Keratinocyte (primary cell): Measurements from ENCODE around the gene HMCES. TPM values are rescaled to one million over a fixed set of nuclear protein-coding genes. Genes with fewer than 3 reads are reported as not detected.

Experiments
- DNase-seq: peaks from one replicate; pipeline ENCODE4 v3.0.0-alpha.2; 2011; ENCODE audit warnings: low read depth, missing footprints, low spot score
- FAIRE-seq: peaks from 2 replicates; lab custom pipeline; 2011; peaks lifted over from hg19 to GRCh38; lab: Jason Lieb, UNC
- H2AFZ ChIP-seq: 2 replicates; pipeline ENCODE4 v1.6.0; 2012; ENCODE audit warnings: low read length, control low read depth, inconsistent platforms; ENCODE audit not compliant: control insufficient read depth
- H3K27ac ChIP-seq: 2 replicates; pipeline ENCODE4 v1.5.1; 2011; ENCODE audit warnings: low read length; ENCODE audit not compliant: control insufficient read depth, insufficient read depth
- H3K27me3 ChIP-seq: 3 replicates; pipeline ENCODE4 v1.6.0; 2011; ENCODE audit warnings: low read length; ENCODE audit not compliant: control insufficient read depth, insufficient read depth; ENCODE audit errors: extremely low read depth
- H3K36me3 ChIP-seq, 2 experiments: 2 replicates in 1 of 2; 3 replicates in 1 of 2; pipeline ENCODE4 v1.5.1; 2011; ENCODE audit warnings: low read length in 2 of 2, mild to moderate bottlenecking in 1 of 2; ENCODE audit not compliant: control insufficient read depth in 2 of 2, insufficient read depth in 2 of 2; ENCODE audit errors: extremely low read depth in 1 of 2
- H3K4me1 ChIP-seq: 3 replicates; pipeline ENCODE4 v1.5.1; 2011; ENCODE audit warnings: low read length; ENCODE audit not compliant: control insufficient read depth, insufficient read depth; ENCODE audit errors: extremely low read depth
- H3K4me2 ChIP-seq: 3 replicates; pipeline ENCODE4 v1.6.0; 2011; ENCODE audit warnings: low read depth, low read length; ENCODE audit not compliant: control insufficient read depth, insufficient read depth; ENCODE audit errors: extremely low read depth
- H3K4me3 ChIP-seq, 3 experiments: fragments of 200-600 bp in 1 of 3; sonication (generic) in 1 of 3; 2 replicates in 2 of 3; 3 replicates in 1 of 3; pipeline ENCODE4 v1.5.1; 2011 to 2016; ENCODE audit warnings: low read length in 3 of 3, mild to moderate bottlenecking in 3 of 3, control low read depth in 2 of 3, inconsistent platforms in 1 of 3, low read depth in 1 of 3, mixed read lengths in 1 of 3, mixed run types in 1 of 3, moderate library complexity in 1 of 3; ENCODE audit not compliant: control insufficient read depth in 2 of 3, insufficient read depth in 2 of 3; ENCODE audit errors: extremely low read depth in 1 of 3
- H3K79me2 ChIP-seq: 2 replicates; pipeline ENCODE4 v1.6.0; 2012; ENCODE audit warnings: low read length; ENCODE audit not compliant: control insufficient read depth, insufficient read depth
- H3K9ac ChIP-seq: 3 replicates; pipeline ENCODE4 v1.6.0; 2011; ENCODE audit warnings: low read length; ENCODE audit not compliant: control insufficient read depth, insufficient read depth; ENCODE audit errors: extremely low read depth
- H3K9me1 ChIP-seq: 3 replicates; pipeline ENCODE4 v1.6.0; 2011; ENCODE audit warnings: low read length; ENCODE audit not compliant: control insufficient read depth, insufficient read depth; ENCODE audit errors: extremely low read depth
- H3K9me3 ChIP-seq: 2 replicates; pipeline ENCODE4 v1.5.1; 2012; ENCODE audit warnings: low read depth, low read length; ENCODE audit not compliant: control insufficient read depth
- H4K20me1 ChIP-seq: 3 replicates; pipeline ENCODE4 v1.6.0; 2011; ENCODE audit warnings: low read length; ENCODE audit not compliant: control insufficient read depth, insufficient read depth; ENCODE audit errors: extremely low read depth
- CTCF ChIP-seq, 3 experiments: IDR thresholded peaks in 1 of 3; conservative IDR thresholded peaks in 1 of 3; optimal IDR thresholded peaks in 1 of 3; 2 replicates in 2 of 3; 3 replicates in 1 of 3; pipeline versions ENCODE3 to v1.5.1; 2011; ENCODE audit warnings: low read length in 3 of 3, mild to moderate bottlenecking in 3 of 3, moderate library complexity in 2 of 3, control low read depth in 1 of 3, inconsistent platforms in 1 of 3; ENCODE audit not compliant: insufficient read depth in 2 of 3; ENCODE audit errors: extremely low read depth in 1 of 3
- EZH2 ChIP-seq: IDR thresholded peaks from one replicate; pipeline ENCODE4 v1.6.1; 2012; ENCODE audit warnings: inconsistent platforms, mild to moderate bottlenecking, low read length, moderate library complexity
- dilution Hi-C: fragments of 300-500 bp; cut with MboI; formaldehyde crosslinking; loops from one replicate; pipeline ENCODE4 v1.7.0; 2020; ENCODE audit warnings: low sequenced_read_pairs; ENCODE audit not compliant: extremely low pct_ligation_motif_present
- polyA plus RNA-seq, 5 experiments: library from polyadenylated mRNA; depleted of rRNA in 3 of 5; stranded (reverse) in 3 of 5; stranded (forward) in 1 of 5; unstranded in 1 of 5; fragments of >200 nt; gene quantifications; 1 replicate in 1 of 5; 2 replicates in 3 of 5; 3 replicates in 1 of 5; pipeline versions ENCODE4 v1.2.1 to v1.2.3, GENCODE V29; 2011 to 2012; ENCODE audit warnings: missing spikeins in 2 of 5, low read depth in 1 of 5, low replicate concordance in 1 of 5

The HMCES gene
- polyA plus RNA-seq, 1 donor (not counting 4 experiments of a cell fraction or from before 2014, with no cell fraction given) = 54.6 TPM

- H3K9ac ChIP-seq = no peak overlapping the region
- H3K79me2 ChIP-seq = no peaks in the 10 kb centered on the region
- H3K27ac ChIP-seq = no peak overlapping the region
- no peaks in the 10 kb centered on the region for H3K9me1 ChIP-seq
- H3K4me2 ChIP-seq = no peak overlapping the region
- no peaks in the 10 kb centered on the region for H4K20me1 ChIP-seq
- TF ChIP-seq EZH2 (no peak), CTCF (optimal IDR thresholded peaks at IDR 0.05 in 1 of 3, IDR thresholded peaks at IDR 0.05 in 1 of 3, conservative IDR thresholded peaks at IDR 0.05 in 1 of 3; ENCODE audit: extremely low read depth in 1 of 3, insufficient read depth in 2 of 3, low read length in 3 of 3) (no peak)
- no peaks in the 10 kb centered on the region for H3K27me3 ChIP-seq
- peak; percentile 20 for FAIRE-seq
- no peaks in the 10 kb centered on the region for H3K9me3 ChIP-seq
- H3K4me1 ChIP-seq = peaks cover 6% of the 10 kb centered on the region
- peaks cover 11 to 18% of the 10 kb centered on the region in 2 experiments for H3K36me3 ChIP-seq
- dilution Hi-C loops = no loop called here
- no peak overlapping the region for H2AFZ ChIP-seq
- DNase-seq = no peak
- H3K4me3 ChIP-seq = no peak overlapping the region
These were observed 25.7 kb downstream of the HMCES start for GRCh38 chr3:129304146-129304961.

GRCh38 chr3:129304962-129305222 is 26.2 kb downstream of the HMCES start:
- dilution Hi-C loops = no loop called here
- Histone ChIP-seq H3K9me3 (no peaks in the 10 kb centered on the region), H3K4me2 (no peak overlapping the region), H3K27me3 (no peaks in the 10 kb centered on the region), H2AFZ (no peak overlapping the region), H3K79me2 (no peaks in the 10 kb centered on the region), H3K4me3 (no peak overlapping the region), H3K9ac (no peak overlapping the region), H3K36me3 (peaks cover 11 to 17% of the 10 kb centered on the region in 2 experiments), H3K4me1 (peaks cover 10% of the 10 kb centered on the region), H3K27ac (no peak overlapping the region), H3K9me1 (no peaks in the 10 kb centered on the region), H4K20me1 (no peaks in the 10 kb centered on the region)
- TF ChIP-seq CTCF (optimal IDR thresholded peaks at IDR 0.05 in 1 of 3, IDR thresholded peaks at IDR 0.05 in 1 of 3, conservative IDR thresholded peaks at IDR 0.05 in 1 of 3; ENCODE audit: extremely low read depth in 1 of 3, insufficient read depth in 2 of 3, low read length in 3 of 3) = no peak
- no peak for TF ChIP-seq EZH2
- DNase-seq (no peak), FAIRE-seq (no peak)
